ENCODE results near the gene BMP2.

- TF ChIP-seq CTCF (optimal IDR thresholded peaks at IDR 0.05 in 1 of 3, IDR thresholded peaks at IDR 0.05 in 1 of 3, conservative IDR thresholded peaks at IDR 0.05 in 1 of 3; ENCODE audit: extremely low read depth in 1 of 3, insufficient read depth in 2 of 3, low read length in 3 of 3), result no peak
- no peak for TF ChIP-seq EZH2 (IDR thresholded peaks at IDR 0.05; ENCODE audit: low read length)
Observed at GRCh38 chr20:6732001-6732447, 35.5 kb upstream of the BMP2 start.
